CD4-positive, alpha-beta T cell (primary cell): ENCODE measurements around the gene RBM39. TPM values are rescaled to one million over a fixed set of nuclear protein-coding genes. Genes with fewer than 3 reads are reported as not detected.
"Not testable (repeated sequence)": the region's sequence is repeated elsewhere in the genome, so short reads cannot be mapped to it uniquely, and the experiment has no call there.

Experiments
- ATAC-seq: fragments of 200-7000 bp; cut with Tn5 transposase; one replicate; pipeline ENCODE4 v1.10.0; 2022; ENCODE audit warnings: mild to moderate bottlenecking; ENCODE audit not compliant: poor library complexity
- CTCF ChIA-PET: fragments of 350-600 bp; sonication (Branson Sonifier 250); formaldehyde crosslinking; loops from one replicate; lab custom pipeline; 2021; ENCODE audit warnings: antibody characterized with exemption, inconsistent platforms; lab: Charles Lee
- POLR2A ChIA-PET: fragments of 350-600 bp; sonication (Branson Sonifier 250); formaldehyde crosslinking; loops from one replicate; lab custom pipeline; 2021; ENCODE audit warnings: antibody characterized with exemption, inconsistent platforms; lab: Charles Lee
- DNase-seq, 14 experiments: peaks; one replicate each; pipeline ENCODE4 v3.0.0-alpha.2; 2013 to 2020; ENCODE audit warnings: mixed read lengths in 2 of 14
- H3K27ac ChIP-seq, 2 donors: one replicate each; pipeline versions ENCODE4 v1.5.1 to v1.7.0; 2013; ENCODE audit warnings: low read length in 2 of 2, low read depth in 1 of 2, mild to moderate bottlenecking in 1 of 2
- H3K27me3 ChIP-seq, 2 experiments: 1 replicate in 1 of 2; 2 replicates in 1 of 2; pipeline versions ENCODE4 v1.6.1 to v1.7.0; 2013; ENCODE audit warnings: low read length in 2 of 2, control low read depth in 1 of 2, mild to moderate bottlenecking in 1 of 2, moderate library complexity in 1 of 2; ENCODE audit not compliant: insufficient read depth in 2 of 2, control insufficient read depth in 1 of 2
- H3K36me3 ChIP-seq: one replicate; pipeline ENCODE4 v1.6.1; 2013; ENCODE audit warnings: low read length, control low read depth; ENCODE audit not compliant: insufficient read depth
- H3K4me1 ChIP-seq: one replicate; pipeline ENCODE4 v1.6.1; 2013; ENCODE audit warnings: low read length, control low read depth; ENCODE audit not compliant: insufficient read depth
- H3K4me3 ChIP-seq: one replicate; pipeline ENCODE4 v1.5.1; 2013; ENCODE audit warnings: mild to moderate bottlenecking, low read length, moderate library complexity
- H3K9me3 ChIP-seq, 2 experiments: 1 replicate in 1 of 2; 2 replicates in 1 of 2; pipeline versions ENCODE4 v1.6.1 to v1.7.0; 2013; ENCODE audit warnings: low read length in 2 of 2, mild to moderate bottlenecking in 2 of 2, control low read depth in 1 of 2, moderate library complexity in 1 of 2; ENCODE audit not compliant: control insufficient read depth in 1 of 2, insufficient read depth in 1 of 2
- H3K27ac Mint-ChIP-seq: one replicate; pipeline ENCODE4 v1.8.0; 2020; ENCODE audit warnings: mixed read lengths
- H3K27me3 Mint-ChIP-seq: one replicate; pipeline ENCODE4 v1.8.0; 2021; ENCODE audit warnings: mixed read lengths
- H3K36me3 Mint-ChIP-seq: one replicate; pipeline ENCODE4 v1.8.0; 2021; ENCODE audit warnings: low read depth, mixed read lengths
- H3K4me1 Mint-ChIP-seq: one replicate; pipeline ENCODE4 v1.8.0; 2021; ENCODE audit warnings: low read depth, mixed read lengths
- H3K4me3 Mint-ChIP-seq: one replicate; pipeline ENCODE4 v1.8.0; 2020; ENCODE audit warnings: mild to moderate bottlenecking, mixed read lengths
- H3K9me3 Mint-ChIP-seq: one replicate; pipeline ENCODE4 v1.8.0; 2020; ENCODE audit warnings: mixed read lengths
- intact Hi-C, 2 experiments: fragments of 100-400 bp; cut with DNase I in 1 of 2; cut with micrococcal nuclease in 1 of 2; formaldehyde crosslinking; loops; one replicate each; pipeline versions ENCODE4 v1.15.1 to v1.9.0; 2023 to 2025; cut with DNase I, micrococcal nuclease
- total RNA-seq, 174 experiments: library from RNA in 2 of 174; stranded (reverse) in 2 of 174; gene quantifications; one replicate each; pipeline ENCODE4 v1.2.3 and lab custom pipeline; 2021 to 2026
- TF ChIP-seq, protein P1 (sequence below): fragments of 200-600 bp; IDR thresholded peaks from one replicate; pipeline ENCODE4 v1.8.0; 2022; ENCODE audit warnings: antibody characterized with exemption, mild to moderate bottlenecking

The RBM39 gene
- total RNA-seq, 2 experiments from 2014 or later = 1,057 to 1,091 TPM

DNA sequence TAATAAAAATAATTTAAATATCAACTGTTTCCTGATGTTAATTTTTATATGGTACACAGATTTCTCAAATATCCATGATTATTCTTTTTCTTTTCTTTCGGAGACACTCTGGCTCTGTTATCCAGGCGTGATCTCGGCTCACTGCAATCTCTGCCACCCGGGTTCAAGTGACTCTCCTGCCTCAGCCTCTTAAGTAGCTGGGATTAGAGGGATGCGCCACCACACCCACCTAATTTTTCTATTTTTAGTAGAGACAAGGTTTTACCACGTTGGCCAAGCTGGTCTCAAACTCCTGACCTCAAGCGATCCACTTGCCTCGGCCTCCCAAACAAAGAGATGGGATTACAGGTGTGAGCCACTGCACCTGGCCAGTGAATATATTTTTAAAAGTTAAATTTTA lies 22.3 kb downstream of the RBM39 start:
- Histone ChIP-seq H3K4me3 (no peak overlapping the region), H3K27me3 (no peaks in the 10 kb centered on the region), H3K36me3 (peaks cover 100% of the 10 kb centered on the region), H3K27ac (no peak overlapping the region), H3K4me1 (peaks cover 53% of the 10 kb centered on the region), H3K9me3 (no peaks in the 10 kb centered on the region)
- intact Hi-C loops = loop anchor here (5.0 to 10.0 kb wide), 3 partner anchors 55 to 1175 kb away; partner anchors contain the start of gene PHF20 (in 1 of the 2)
- Mint-ChIP-seq H3K9me3 (no peaks in the 10 kb centered on the region), H3K27me3 (no peaks in the 10 kb centered on the region), H3K27ac (no peak overlapping the region), H3K36me3 (peaks cover 99% of the 10 kb centered on the region), H3K4me1 (peaks cover 51% of the 10 kb centered on the region), H3K4me3 (no peak overlapping the region)
- TF ChIP-seq, protein P1, sequence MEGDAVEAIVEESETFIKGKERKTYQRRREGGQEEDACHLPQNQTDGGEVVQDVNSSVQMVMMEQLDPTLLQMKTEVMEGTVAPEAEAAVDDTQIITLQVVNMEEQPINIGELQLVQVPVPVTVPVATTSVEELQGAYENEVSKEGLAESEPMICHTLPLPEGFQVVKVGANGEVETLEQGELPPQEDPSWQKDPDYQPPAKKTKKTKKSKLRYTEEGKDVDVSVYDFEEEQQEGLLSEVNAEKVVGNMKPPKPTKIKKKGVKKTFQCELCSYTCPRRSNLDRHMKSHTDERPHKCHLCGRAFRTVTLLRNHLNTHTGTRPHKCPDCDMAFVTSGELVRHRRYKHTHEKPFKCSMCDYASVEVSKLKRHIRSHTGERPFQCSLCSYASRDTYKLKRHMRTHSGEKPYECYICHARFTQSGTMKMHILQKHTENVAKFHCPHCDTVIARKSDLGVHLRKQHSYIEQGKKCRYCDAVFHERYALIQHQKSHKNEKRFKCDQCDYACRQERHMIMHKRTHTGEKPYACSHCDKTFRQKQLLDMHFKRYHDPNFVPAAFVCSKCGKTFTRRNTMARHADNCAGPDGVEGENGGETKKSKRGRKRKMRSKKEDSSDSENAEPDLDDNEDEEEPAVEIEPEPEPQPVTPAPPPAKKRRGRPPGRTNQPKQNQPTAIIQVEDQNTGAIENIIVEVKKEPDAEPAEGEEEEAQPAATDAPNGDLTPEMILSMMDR = no peak
- ChIA-PET POLR2A (interaction anchor here (0.6 to 5.3 kb wide), 12 partner anchors 8 to 235 kb away, joined by 3 to 32 read pairs (median 4); partner anchors contain the start of genes NFS1, PHF20, RBM39 and ROMO1), CTCF (interaction anchor here (0.6 to 1.8 kb wide), 3 partner anchors 12 to 127 kb away, joined by 3 to 4 read pairs (median 3); no protein-coding TSS in a partner anchor)
- no peak for DNase-seq
- no peak for ATAC-seq

DNA sequence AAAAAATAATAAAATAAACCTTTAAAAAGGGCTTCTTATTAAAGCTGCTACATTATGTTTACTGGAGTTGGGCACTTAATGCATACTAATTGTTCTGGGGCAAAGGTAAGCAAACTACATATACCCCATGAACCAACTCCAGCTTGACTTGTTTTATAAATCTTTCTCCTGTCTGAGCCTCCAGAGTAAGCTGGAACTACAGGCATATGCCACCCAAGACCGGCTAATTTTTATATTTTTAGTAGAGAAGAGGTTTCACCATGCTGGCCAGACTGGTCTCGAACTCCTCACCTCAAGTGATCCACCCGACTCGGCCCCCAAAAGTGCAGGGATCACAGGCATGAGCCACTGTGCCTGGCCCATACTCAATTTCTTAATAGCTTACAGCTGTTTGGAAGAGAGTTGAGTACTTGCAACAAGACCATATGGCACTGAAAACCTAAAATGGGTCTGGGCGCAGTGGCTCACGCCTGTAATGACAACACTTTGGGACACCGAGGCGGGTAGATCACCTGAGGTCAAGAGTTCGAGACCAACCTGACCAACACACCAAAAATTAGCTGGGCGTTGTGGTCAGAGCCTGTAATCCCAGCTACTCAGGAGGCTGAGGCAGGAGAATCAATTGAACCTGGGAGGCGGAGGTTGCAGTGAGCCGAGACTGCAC lies 23.0 kb downstream of the RBM39 start:
- CTCF ChIA-PET = interaction anchor here (0.6 to 1.8 kb wide), 9 partner anchors 10 to 177 kb away, joined by 3 to 4 read pairs (median 3); no protein-coding TSS in a partner anchor
- H3K27ac ChIP-seq = no peak overlapping the region
- peaks cover 100% of the 10 kb centered on the region for H3K36me3 ChIP-seq
- Mint-ChIP-seq H3K27me3 (no peaks in the 10 kb centered on the region), H3K9me3 (no peaks in the 10 kb centered on the region), H3K4me1 (peaks cover 51% of the 10 kb centered on the region), H3K27ac (peak overlapping the region; percentile 27), H3K36me3 (peaks cover 99% of the 10 kb centered on the region), H3K4me3 (no peak overlapping the region)
- H3K27me3 ChIP-seq = no peaks in the 10 kb centered on the region
- no peak overlapping the region for H3K4me3 ChIP-seq
- DNase-seq = no peak
- ATAC-seq = no peak
- TF ChIP-seq, protein P1 = no peak
- POLR2A ChIA-PET = interaction anchor here (0.6 to 5.3 kb wide), 12 partner anchors 8 to 234 kb away, joined by 3 to 32 read pairs (median 4); partner anchors contain the start of genes NFS1, PHF20, RBM39 and ROMO1
- intact Hi-C loops = no loop called here
- no peaks in the 10 kb centered on the region for H3K9me3 ChIP-seq
- peaks cover 53% of the 10 kb centered on the region for H3K4me1 ChIP-seq

- ChIA-PET CTCF (interaction anchor here (0.6 to 1.8 kb wide), 8 partner anchors 9 to 177 kb away, joined by 3 to 4 read pairs (median 4); no protein-coding TSS in a partner anchor), POLR2A (interaction anchor here (0.7 to 5.3 kb wide), 7 partner anchors 10 to 315 kb away, joined by 3 to 32 read pairs (median 5); partner anchors contain the start of genes NFS1, PHF20, RBM39 and ROMO1)
- ATAC-seq, H3K9me3 Mint-ChIP-seq, H3K27me3 ChIP-seq, H3K27me3 Mint-ChIP-seq, intact Hi-C loops, DNase-seq, H3K9me3 ChIP-seq, H3K4me3 Mint-ChIP-seq, H3K4me3 ChIP-seq, H3K27ac ChIP-seq: not testable (repeated sequence)
- Histone ChIP-seq H3K36me3 (peaks cover 100% of the 10 kb centered on the region), H3K4me1 (peaks cover 49% of the 10 kb centered on the region)
- Mint-ChIP-seq H3K36me3 (peaks cover 98% of the 10 kb centered on the region), H3K27ac (peak overlapping the region; percentile 30), H3K4me1 (peaks cover 54% of the 10 kb centered on the region)
Observed at GRCh38 chr20:35718321-35718720, 23.7 kb downstream of the RBM39 start.
